NB4 (cell line): ENCODE measurements around the gene TUBB8B.
"Not testable (repeated sequence)": the region's sequence is repeated elsewhere in the genome, so short reads cannot be mapped to it uniquely, and the experiment has no call there.

Source experiments
- POLR2A ChIP-seq: IDR thresholded peaks from 2 replicates; pipeline ENCODE4 v1.6.1; 2011; ENCODE audit warnings: mild to moderate bottlenecking; ENCODE audit not compliant: insufficient read length; ENCODE audit errors: extremely low read depth
- TF ChIP-seq, protein P1 (sequence below): IDR thresholded peaks from one replicate; pipeline ENCODE4 v1.5.1; 2012; ENCODE audit warnings: low read depth, low read length

DNA sequence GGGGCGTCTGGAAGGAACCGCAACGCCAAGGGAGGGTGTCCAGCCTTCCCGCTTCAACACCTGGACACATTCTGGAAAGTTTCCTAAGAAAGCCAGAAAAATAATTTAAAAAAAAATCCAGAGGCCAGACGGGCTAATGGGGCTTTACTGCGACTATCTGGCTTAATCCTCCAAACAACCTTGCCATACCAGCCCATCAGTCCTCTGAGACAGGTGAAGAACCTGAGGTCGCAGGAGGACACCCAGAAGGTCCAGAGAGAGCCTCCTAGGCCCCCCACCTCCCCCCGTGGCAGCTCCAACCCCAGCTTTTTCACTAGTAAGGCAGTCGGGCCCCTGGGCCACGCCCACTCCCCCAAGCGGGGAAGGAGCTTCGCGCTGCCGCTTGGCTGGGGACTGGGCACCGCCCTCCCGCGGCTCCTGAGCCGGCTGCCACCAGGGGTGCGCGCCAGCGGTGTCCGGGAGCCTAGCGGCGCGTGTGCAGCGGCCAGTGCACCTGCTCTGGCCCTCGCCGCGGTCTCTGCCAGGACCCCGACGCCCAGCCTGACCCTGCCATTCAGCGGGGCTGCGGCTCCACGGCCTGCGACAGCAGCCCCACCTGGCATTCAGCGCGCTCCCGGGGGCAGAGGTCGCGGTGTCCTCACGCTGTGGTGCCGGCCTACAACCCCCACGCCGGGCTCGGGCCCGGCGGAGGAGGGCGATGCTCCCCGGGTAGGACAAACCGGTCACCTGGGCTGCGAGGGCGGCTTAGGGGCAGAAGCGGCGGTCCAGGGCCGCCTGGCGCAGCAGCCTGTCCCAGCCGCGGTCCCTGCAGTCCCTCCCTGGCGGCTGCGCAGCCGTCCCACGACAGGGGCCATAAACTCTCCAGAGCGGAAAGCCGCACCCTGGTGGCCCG is 37.8 kb downstream of the TUBB8B start:
- TF ChIP-seq, protein P1, sequence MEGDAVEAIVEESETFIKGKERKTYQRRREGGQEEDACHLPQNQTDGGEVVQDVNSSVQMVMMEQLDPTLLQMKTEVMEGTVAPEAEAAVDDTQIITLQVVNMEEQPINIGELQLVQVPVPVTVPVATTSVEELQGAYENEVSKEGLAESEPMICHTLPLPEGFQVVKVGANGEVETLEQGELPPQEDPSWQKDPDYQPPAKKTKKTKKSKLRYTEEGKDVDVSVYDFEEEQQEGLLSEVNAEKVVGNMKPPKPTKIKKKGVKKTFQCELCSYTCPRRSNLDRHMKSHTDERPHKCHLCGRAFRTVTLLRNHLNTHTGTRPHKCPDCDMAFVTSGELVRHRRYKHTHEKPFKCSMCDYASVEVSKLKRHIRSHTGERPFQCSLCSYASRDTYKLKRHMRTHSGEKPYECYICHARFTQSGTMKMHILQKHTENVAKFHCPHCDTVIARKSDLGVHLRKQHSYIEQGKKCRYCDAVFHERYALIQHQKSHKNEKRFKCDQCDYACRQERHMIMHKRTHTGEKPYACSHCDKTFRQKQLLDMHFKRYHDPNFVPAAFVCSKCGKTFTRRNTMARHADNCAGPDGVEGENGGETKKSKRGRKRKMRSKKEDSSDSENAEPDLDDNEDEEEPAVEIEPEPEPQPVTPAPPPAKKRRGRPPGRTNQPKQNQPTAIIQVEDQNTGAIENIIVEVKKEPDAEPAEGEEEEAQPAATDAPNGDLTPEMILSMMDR, result not testable (repeated sequence)
- not testable (repeated sequence) for TF ChIP-seq POLR2A
